H1 (cell line): Measurements from ENCODE around the gene SMARCAL1. TPM values are rescaled to one million over a fixed set of nuclear protein-coding genes. Genes with fewer than 3 reads are reported as not detected.
"Not testable (repeated sequence)": the region's sequence is repeated elsewhere in the genome, so short reads cannot be mapped to it uniquely, and the experiment has no call there.

Source experiments
- CTCF ChIA-PET: fragments of 300-600 bp; sonication (Branson Sonifier 250); formaldehyde crosslinking; loops from one replicate; lab custom pipeline; 2021; ENCODE audit not compliant: partially characterized antibody; lab: Charles Lee
- POLR2A ChIA-PET: fragments of 300-600 bp; sonication (Branson Sonifier 250); formaldehyde crosslinking; loops from one replicate; lab custom pipeline; 2021; ENCODE audit warnings: inconsistent platforms; ENCODE audit not compliant: partially characterized antibody; lab: Charles Lee
- DNase-seq, 2 experiments: peaks; one replicate each; pipeline versions ENCODE4 v3.0.0 to v3.0.0-alpha.2; 2010 to 2022; ENCODE audit warnings: low spot score in 2 of 2, low read depth in 1 of 2, mixed read lengths in 1 of 2
- FAIRE-seq: peaks from 2 replicates; lab custom pipeline; 2011; peaks lifted over from hg19 to GRCh38; lab: Jason Lieb, UNC
- H2AFZ ChIP-seq: 2 replicates; pipeline ENCODE4 v1.8.1; 2012; ENCODE audit warnings: low read length, inconsistent platforms
- H2AK5ac ChIP-seq: 2 replicates; pipeline ENCODE4 v1.6.1; 2013; ENCODE audit warnings: low read depth, low read length
- H2BK120ac ChIP-seq: replicated peaks from 2 replicates; pipeline ENCODE3; 2013; ENCODE audit warnings: low read depth, low read length, inconsistent platforms
- H2BK12ac ChIP-seq: 2 replicates; pipeline ENCODE4 v1.6.1; 2013; ENCODE audit warnings: low read depth, low read length
- H2BK15ac ChIP-seq: 2 replicates; pipeline ENCODE4 v1.6.1; 2013; ENCODE audit warnings: low read length
- H2BK20ac ChIP-seq: 2 replicates; pipeline ENCODE4 v1.6.1; 2013; ENCODE audit warnings: low read length
- H2BK5ac ChIP-seq: 2 replicates; pipeline ENCODE4 v1.6.1; 2013; ENCODE audit warnings: low read depth, low read length
- H3K14ac ChIP-seq: 2 replicates; pipeline ENCODE4 v1.6.1; 2013; ENCODE audit warnings: inconsistent platforms; ENCODE audit not compliant: insufficient read length
- H3K18ac ChIP-seq: 2 replicates; pipeline ENCODE4 v1.6.1; 2013; ENCODE audit warnings: low read length; ENCODE audit errors: extremely low read depth
- H3K23ac ChIP-seq: 2 replicates; pipeline ENCODE4 v1.6.1; 2013; ENCODE audit warnings: inconsistent platforms; ENCODE audit not compliant: insufficient read length
- H3K23me2 ChIP-seq: 2 replicates; pipeline ENCODE4 v1.6.1; 2013; ENCODE audit warnings: low read depth, low read length
- H3K27ac ChIP-seq: 2 replicates; pipeline ENCODE4 v1.6.1; 2011; ENCODE audit warnings: low read depth, low read length, inconsistent platforms
- H3K27me3 ChIP-seq, 4 experiments: replicated peaks in 1 of 4; 1 replicate in 1 of 4; 2 replicates in 3 of 4; pipeline versions ENCODE4 v1.6.1 to v1.8.1; 2011 to 2013; ENCODE audit warnings: low read length in 3 of 4, mild to moderate bottlenecking in 3 of 4, inconsistent platforms in 2 of 4, mixed read lengths in 2 of 4, moderate library complexity in 1 of 4; ENCODE audit not compliant: control insufficient read depth in 3 of 4, insufficient read depth in 3 of 4; ENCODE audit errors: extremely low read depth in 1 of 4
- H3K36me3 ChIP-seq, 4 experiments: 2 replicates each; pipeline versions ENCODE4 v1.6.1 to v1.8.1; 2011 to 2013; ENCODE audit warnings: mild to moderate bottlenecking in 4 of 4, low read length in 3 of 4, moderate library complexity in 2 of 4, control low read depth in 1 of 4, inconsistent platforms in 1 of 4; ENCODE audit not compliant: insufficient read depth in 4 of 4, control insufficient read depth in 2 of 4
- H3K4ac ChIP-seq: replicated peaks from 2 replicates; pipeline ENCODE3; 2013; ENCODE audit warnings: low read length, low read depth, mixed read lengths, inconsistent platforms; ENCODE audit not compliant: insufficient read length
- H3K4me1 ChIP-seq, 4 experiments: replicated peaks in 1 of 4; 1 replicate in 1 of 4; 2 replicates in 3 of 4; pipeline versions ENCODE4 v1.6.1 to v1.8.1; 2011 to 2013; ENCODE audit warnings: low read length in 3 of 4, inconsistent platforms in 2 of 4, mixed read lengths in 1 of 4; ENCODE audit not compliant: insufficient read depth in 4 of 4, control insufficient read depth in 3 of 4
- H3K4me2 ChIP-seq, 2 experiments: 2 replicates each; pipeline versions ENCODE4 v1.6.1 to v1.8.1; 2011 to 2013; ENCODE audit warnings: low read depth in 2 of 2, low read length in 2 of 2, control low read depth in 1 of 2, inconsistent platforms in 1 of 2, mild to moderate bottlenecking in 1 of 2; ENCODE audit not compliant: insufficient read depth in 1 of 2
- H3K4me3 ChIP-seq, 4 experiments: fragments of 200-600, 300-600 bp in 1 of 4; sonication (generic), shearing (Covaris generic), sonication (Bioruptor Twin) in 1 of 4; 2 replicates each; pipeline versions ENCODE4 v1.5.1 to v1.8.1; 2011 to 2016; ENCODE audit warnings: low read length in 4 of 4, low read depth in 3 of 4, control low read depth in 2 of 4, inconsistent platforms in 2 of 4, mild to moderate bottlenecking in 2 of 4, mixed read lengths in 1 of 4, moderate library complexity in 1 of 4; ENCODE audit not compliant: insufficient read depth in 2 of 4; ENCODE audit errors: extremely low read depth in 1 of 4
- H3K56ac ChIP-seq: replicated peaks from 2 replicates; pipeline ENCODE3; 2013; ENCODE audit warnings: low read depth, mild to moderate bottlenecking, mixed read lengths, low read length, inconsistent platforms; ENCODE audit not compliant: insufficient read length
- H3K79me1 ChIP-seq: 2 replicates; pipeline ENCODE4 v1.6.1; 2013; ENCODE audit warnings: low read depth, low read length, control low read depth
- H3K79me2 ChIP-seq, 2 experiments: 2 replicates each; pipeline versions ENCODE4 v1.6.1 to v1.8.1; 2012 to 2013; ENCODE audit warnings: low read length in 2 of 2, mild to moderate bottlenecking in 2 of 2, inconsistent platforms in 1 of 2; ENCODE audit not compliant: insufficient read depth in 2 of 2, control insufficient read depth in 1 of 2
- H3K9ac ChIP-seq, 4 experiments: replicated peaks in 1 of 4; 1 replicate in 1 of 4; 2 replicates in 3 of 4; pipeline versions ENCODE4 v1.6.1 to v1.8.1; 2011 to 2013; ENCODE audit warnings: low read depth in 3 of 4, low read length in 3 of 4, control low read depth in 2 of 4, mild to moderate bottlenecking in 2 of 4, moderate library complexity in 2 of 4, inconsistent platforms in 1 of 4; ENCODE audit errors: extremely low read depth in 1 of 4
- H3K9me3 ChIP-seq, 2 experiments: 2 replicates each; pipeline versions ENCODE4 v1.6.1 to v1.8.1; 2012 to 2013; ENCODE audit warnings: mild to moderate bottlenecking in 2 of 2, moderate library complexity in 2 of 2, control low read depth in 1 of 2, inconsistent platforms in 1 of 2, low read depth in 1 of 2, low read length in 1 of 2, mixed read lengths in 1 of 2; ENCODE audit not compliant: insufficient read depth in 2 of 2
- H4K20me1 ChIP-seq, 2 experiments: replicated peaks in 1 of 2; 2 replicates each; pipeline versions ENCODE3 to v1.8.1; 2011 to 2013; ENCODE audit warnings: inconsistent platforms in 2 of 2, low read length in 2 of 2, mild to moderate bottlenecking in 1 of 2; ENCODE audit not compliant: insufficient read depth in 2 of 2, control insufficient read depth in 1 of 2
- H4K5ac ChIP-seq: 2 replicates; pipeline ENCODE4 v1.6.1; 2013; ENCODE audit warnings: low read length, low read depth, mixed read lengths, inconsistent platforms; ENCODE audit not compliant: insufficient read length
- H4K8ac ChIP-seq: 2 replicates; pipeline ENCODE4 v1.8.0; 2013; ENCODE audit warnings: mild to moderate bottlenecking, moderate library complexity, low read length, inconsistent platforms; ENCODE audit not compliant: insufficient read depth; ENCODE audit errors: extremely low read depth
- H4K91ac ChIP-seq: replicated peaks from 2 replicates; pipeline ENCODE3; 2013; ENCODE audit warnings: low read length, mixed read lengths, inconsistent platforms; ENCODE audit not compliant: insufficient read length
- CBX8 ChIP-seq: fragments of 300-800, 300-1000 bp; sonication (generic); IDR thresholded peaks from 2 replicates; pipeline ENCODE4 v1.7.1; 2016; ENCODE audit warnings: low read depth, low read length, borderline replicate concordance
- MAFK ChIP-seq: IDR thresholded peaks from 2 replicates; pipeline ENCODE4 v1.6.1; 2012; ENCODE audit warnings: low read depth, mild to moderate bottlenecking, improper control_type of control experiment, low read length
- RNF2 ChIP-seq: fragments of 200-900, 300-1000 bp; sonication (generic); IDR thresholded peaks from 2 replicates; pipeline ENCODE4 v1.7.1; 2016; ENCODE audit warnings: borderline replicate concordance, low read depth, mild to moderate bottlenecking, antibody characterized with exemption, low read length; ENCODE audit not compliant: poor library complexity, severe bottlenecking; ENCODE audit errors: missing control alignments
- WGBS, 2 experiments: shearing (Covaris generic) in 1 of 2; methylation state at CpG; one replicate each; pipeline versions ENCODE4 v1.1.6 to v1.1.7; 2013 to 2015; ENCODE audit warnings: low lambda C conversion rate in 2 of 2, mixed read lengths in 2 of 2, inconsistent platforms in 1 of 2, low coverage in 1 of 2, missing lambda C conversion rate in 1 of 2; ENCODE audit not compliant: insufficient replicate concordance in 2 of 2, insufficient coverage in 1 of 2, insufficient read length in 1 of 2; ENCODE audit errors: extremely low coverage in 1 of 2, missing lambda C conversion rate in 1 of 2; 5-methylcytosine and 5-hydroxymethylcytosine counted together
- polyA plus RNA-seq, 7 experiments: library from polyadenylated mRNA; depleted of rRNA in 3 of 7; stranded (reverse) in 5 of 7; unstranded in 2 of 7; fragments of >200 nt in 5 of 7; fragments of 200-250 nt in 2 of 7; gene quantifications; 1 replicate in 5 of 7; 2 replicates in 1 of 7; 4 replicates in 1 of 7; pipeline versions ENCODE4 v1.2.1 to v1.2.3, GENCODE V29; 2011 to 2013; ENCODE audit warnings: missing spikeins in 2 of 7, mixed read lengths in 2 of 7
- total RNA-seq: library from RNA; stranded (reverse); fragmentation: NEBNext Ultra II Directional; extraction: Animal tissue kit (Norgen Biotek cat#: 25700); gene quantifications from 2 replicates; pipeline ENCODE4 v1.2.1, GENCODE V29; 2021

SMARCAL1 gene
- total and polyA plus RNA-seq, 2 of the 8 experiments (the other 6 are each of a cell fraction or from before 2014, with no cell fraction given): 17.6 to 17.9 TPM

DNA sequence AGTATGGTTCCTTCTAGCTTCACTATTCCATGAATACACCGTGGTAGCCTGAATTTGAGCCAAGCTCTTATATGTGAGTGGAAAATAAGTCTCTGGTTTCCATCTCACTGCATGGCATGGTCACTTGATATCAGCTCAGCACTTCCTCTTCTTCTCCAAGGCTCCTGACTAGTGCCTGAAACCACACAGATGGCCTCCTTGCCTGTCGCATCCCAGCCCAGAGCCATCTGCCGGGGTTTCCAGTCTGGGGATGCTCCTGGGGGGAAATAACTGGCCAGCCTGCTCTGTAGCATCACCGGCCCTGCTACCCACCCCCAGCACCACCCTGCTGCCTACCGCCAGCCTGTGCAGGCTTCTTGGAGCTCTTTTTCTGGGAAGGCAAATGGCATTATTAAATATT is 32.3 kb upstream of the SMARCAL1 start (continued):
- no peak for TF ChIP-seq RNF2
- TF ChIP-seq CBX8: no peak
- no peak for TF ChIP-seq MAFK

- DNase-seq, H3K23ac ChIP-seq, H3K56ac ChIP-seq, H3K79me1 ChIP-seq, H3K14ac ChIP-seq, H2BK15ac ChIP-seq, H3K9me3 ChIP-seq, CTCF ChIA-PET, H3K36me3 ChIP-seq, H3K18ac ChIP-seq, H3K4me3 ChIP-seq, H2BK120ac ChIP-seq, H3K79me2 ChIP-seq, H2AK5ac ChIP-seq, H3K23me2 ChIP-seq, H4K91ac ChIP-seq, H3K9ac ChIP-seq, FAIRE-seq, H2AFZ ChIP-seq, H4K5ac ChIP-seq, H3K4me1 ChIP-seq, H2BK5ac ChIP-seq, H3K27me3 ChIP-seq, H3K27ac ChIP-seq, H3K4me2 ChIP-seq, H2BK20ac ChIP-seq, H4K8ac ChIP-seq, H2BK12ac ChIP-seq, H3K4ac ChIP-seq, H4K20me1 ChIP-seq: not testable (repeated sequence)
- POLR2A ChIA-PET: interaction anchor here (1.5 kb wide), 1 partner anchor 8 kb away, joined by 3 read pairs; no protein-coding TSS in a partner anchor
- WGBS, 2 experiments: 95% methylated on average over 2 of the region's 2 CpGs; no CpG with 5 or more reads in 1 of the 2 experiments
Observed at GRCh38 chr2:216384409-216384808, 27.9 kb upstream of the SMARCAL1 start.
